Stimulated activated CD8-positive, alpha-beta memory T cell treated with anti-CD3 and anti-CD28 coated beads, Interleukin-15, amount 100 ng/mL, for 1 hour (primary cell): ENCODE data around the gene GYG1.
A peak's percentile ranks its signal among the peaks of the same experiment; 100 is the strongest.

ENCODE experiments used
- DNase-seq: peaks from one replicate; pipeline ENCODE4 v3.0.0-alpha.2; 2020; ENCODE audit warnings: low read depth

GYG1 gene

GRCh38 chr3:148990236-148990635 is 1.1 kb upstream of the GYG1 start:
- no peak for DNase-seq

- no peak for DNase-seq
These were observed 791 bp downstream of the GYG1 start for GRCh38 chr3:148992027-148992634.

DNA sequence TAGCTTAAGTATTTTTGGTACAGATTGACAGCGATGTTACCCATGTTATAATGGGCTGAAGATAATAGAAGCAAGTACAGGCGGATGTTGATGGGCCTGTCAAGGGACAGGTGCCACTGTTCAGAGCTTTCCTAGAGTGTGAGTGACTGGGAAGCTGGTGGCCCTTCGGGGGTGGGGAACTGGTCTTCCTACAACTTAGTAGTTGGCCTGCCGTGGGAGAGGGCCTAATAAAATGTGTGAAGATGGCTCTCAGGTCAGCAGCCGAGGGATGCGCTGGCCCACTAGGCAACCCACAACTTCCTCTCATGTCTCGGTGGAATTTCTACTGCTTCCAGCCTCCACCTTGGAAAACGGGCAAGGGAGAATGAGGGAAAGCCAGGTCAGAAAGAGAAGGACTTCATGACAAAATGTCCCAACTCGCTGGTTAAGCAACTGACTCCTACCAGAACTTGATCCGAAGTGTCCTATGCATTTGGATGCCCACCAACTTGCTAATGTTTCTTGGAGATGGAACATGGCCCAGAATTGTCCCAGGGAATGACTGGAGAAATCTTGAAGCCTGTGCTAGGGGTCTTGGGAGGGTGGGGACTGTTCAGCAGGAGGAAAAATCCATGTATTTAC is 1.4 kb downstream of the GYG1 start:
- no peak for DNase-seq

DNA sequence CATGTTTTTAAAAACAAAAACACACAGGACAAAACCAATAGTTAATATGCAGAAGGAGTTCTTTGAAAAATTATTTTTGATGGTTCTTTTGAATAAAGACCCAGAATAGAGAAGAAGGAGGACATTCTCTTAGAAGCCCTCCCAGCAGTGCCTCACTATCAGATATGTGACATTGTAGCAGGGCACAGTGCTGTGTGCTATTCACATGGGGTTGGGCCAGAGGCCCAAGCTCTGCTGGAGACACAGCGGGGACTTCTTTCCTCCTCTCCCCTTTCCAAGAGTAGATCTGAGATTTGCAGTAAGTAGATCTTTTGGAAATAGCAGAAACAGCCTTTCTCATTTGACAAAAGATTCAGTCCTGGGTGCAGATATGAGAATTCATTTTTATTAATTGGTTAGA is 6.3 kb downstream of the GYG1 start:
- no peak for DNase-seq

DNA sequence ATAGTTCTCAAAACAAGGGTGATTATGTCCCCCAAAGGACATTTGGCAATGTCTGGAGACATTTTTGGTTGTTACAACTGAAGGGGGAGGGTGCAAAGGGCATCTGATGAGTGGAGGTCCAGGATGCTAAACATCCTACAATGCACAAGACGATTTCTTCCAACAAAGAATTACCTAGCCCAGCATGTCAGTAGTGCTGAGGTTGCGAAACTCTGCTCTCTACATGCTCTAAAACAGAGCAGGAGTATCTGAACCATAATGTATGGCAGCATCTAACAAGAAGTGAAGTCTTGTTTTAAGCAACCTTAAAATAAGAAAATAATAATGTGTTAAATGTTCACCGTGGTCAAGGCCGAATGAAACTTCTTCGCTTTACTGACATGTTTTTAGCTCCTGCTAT is 7.0 kb downstream of the GYG1 start:
- no peak for DNase-seq

GRCh38 chr3:148998715-148999423 is 7.5 kb downstream of the GYG1 start:
- no peak for DNase-seq

DNA sequence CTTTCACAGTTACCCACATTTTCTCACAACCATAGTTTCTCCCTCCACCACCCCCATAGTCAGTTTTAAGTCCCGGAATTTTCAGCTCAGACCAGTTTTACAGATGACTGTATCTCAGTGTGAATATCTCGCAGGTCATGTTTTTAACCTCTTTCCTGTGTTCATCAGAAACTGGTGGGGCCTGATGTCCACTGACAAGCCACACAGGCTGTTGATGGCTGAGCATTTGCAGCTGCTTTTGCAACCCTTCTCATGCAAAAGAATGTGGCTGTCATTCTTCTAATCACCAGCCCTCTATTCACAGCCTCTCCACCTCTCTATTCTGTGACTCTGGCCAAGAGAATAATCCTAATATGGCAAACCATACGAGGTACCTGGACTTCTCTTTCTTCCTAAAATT is 8.5 kb downstream of the GYG1 start:
- DNase-seq, result no peak

DNA sequence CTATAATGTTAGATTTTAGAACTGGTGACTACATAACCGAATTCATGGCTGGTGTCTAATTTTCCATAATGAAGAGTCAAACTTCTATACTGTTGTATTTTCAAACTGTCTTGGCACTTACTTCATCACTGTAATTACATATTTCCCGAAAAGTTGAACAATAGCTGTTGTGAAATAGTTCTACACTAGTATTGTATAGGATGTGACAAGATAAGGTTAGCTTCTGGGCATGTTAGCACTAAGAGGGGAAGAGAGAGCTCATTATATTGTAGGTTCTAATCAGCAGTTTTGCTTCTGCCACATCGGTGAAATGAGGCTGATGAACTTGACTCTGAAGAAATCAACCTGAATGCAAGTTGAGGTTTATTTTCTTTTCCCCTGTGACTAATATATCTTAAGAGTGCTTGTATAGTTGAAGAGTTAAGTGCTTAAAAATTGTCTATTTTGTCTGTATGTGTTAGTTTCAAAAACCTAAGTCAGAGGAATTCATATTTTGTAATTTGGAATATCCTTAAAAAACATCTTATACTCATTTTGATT is 8.9 kb downstream of the GYG1 start:
- no peak for DNase-seq

DNA sequence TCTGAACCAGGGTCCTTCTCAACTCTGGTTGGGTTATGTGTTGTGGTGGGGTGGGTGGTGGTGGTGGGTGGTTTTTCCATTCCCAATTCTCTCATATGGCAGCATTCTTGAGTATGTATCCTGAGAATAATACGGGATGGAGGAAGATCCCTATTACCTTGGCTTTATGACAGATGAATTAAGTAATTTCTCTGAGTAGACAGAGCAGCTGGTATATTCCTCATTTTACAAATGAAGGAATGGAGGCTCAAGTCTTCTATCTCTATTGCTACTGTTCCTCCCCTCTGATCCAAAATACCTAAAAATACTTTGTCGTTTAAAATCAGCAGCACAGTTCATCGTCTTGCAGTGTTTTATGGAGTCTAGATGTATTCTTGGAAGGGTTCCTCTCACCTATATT is 10.4 kb downstream of the GYG1 start:
- DNase-seq, result no peak

- DNase-seq, result no peak
These were observed 12.4 kb downstream of the GYG1 start for GRCh38 chr3:149003653-149004305.

DNA sequence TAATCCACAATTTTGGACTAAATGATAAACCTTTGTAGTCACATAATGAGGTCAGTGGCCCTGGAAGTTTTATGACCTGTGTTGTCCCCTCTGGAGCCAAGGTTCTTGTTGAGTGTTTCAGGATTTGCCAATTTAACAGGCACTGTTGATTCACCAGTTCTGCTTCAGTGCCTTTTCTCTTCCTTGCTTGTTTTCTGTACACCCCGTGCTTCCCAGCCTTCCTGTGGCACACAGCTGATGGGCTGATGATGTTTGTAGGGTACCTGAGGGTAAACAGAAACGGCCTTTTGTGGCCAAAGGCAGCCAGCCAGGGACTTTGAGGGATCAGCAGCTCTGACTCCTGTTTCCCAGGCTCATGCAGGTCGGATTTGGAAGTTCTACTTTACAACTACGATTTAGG is 13.3 kb downstream of the GYG1 start:
- no peak for DNase-seq

DNA sequence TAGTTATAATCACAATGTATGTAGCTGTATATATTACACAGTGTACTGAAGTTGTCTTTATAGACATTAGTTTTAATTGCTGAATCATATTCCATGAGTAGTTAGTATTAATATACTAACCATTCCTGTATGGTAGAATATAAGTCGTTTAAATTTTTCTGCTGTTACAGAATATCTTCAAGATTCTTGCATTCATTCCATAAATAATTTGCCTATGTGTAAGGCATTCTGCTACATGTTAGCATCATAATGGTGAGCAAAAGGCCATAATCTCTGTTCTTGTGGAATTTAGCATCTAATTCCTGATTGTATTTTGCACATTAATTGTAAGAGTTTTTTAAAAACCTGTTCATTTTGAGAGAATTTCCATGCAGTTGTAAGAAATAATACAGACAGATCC is 14.1 kb downstream of the GYG1 start:
- DNase-seq, result no peak

DNA sequence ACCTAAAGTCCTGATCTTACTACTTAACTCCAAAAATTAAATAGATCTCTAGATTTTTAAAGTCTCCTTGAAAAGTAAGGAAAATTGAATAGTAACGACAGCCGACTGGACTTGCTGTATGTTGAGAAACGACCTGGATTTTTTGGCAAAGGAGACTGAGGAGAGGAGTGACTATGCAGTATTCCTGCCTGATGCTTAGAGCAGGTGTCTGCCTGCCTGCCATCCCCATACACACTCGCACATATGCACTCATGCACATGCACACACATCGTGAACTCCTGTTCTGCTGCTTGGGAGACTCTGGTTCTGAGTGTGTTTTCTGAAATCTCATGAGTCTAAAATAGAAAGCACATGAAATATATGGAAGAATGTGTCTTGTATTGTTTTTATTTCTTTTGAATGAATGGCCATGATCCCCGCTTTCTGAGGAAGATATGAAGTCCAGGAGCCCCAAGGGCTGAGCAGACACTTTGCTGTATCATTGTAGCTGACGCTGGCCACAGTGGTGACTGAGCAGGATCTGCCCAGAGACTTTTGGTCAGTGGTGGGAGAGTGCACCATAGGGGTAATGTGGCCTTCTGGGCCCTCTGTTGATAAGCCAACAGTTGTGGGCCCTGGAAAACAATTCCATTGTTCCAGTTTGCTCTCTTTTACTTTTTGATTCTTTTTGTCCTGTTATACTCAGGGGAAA is 16.4 kb downstream of the GYG1 start:
- no peak for DNase-seq

- peak; percentile 2 for DNase-seq
These were observed 18.4 kb downstream of the GYG1 start for GRCh38 chr3:149009732-149010131.

DNA sequence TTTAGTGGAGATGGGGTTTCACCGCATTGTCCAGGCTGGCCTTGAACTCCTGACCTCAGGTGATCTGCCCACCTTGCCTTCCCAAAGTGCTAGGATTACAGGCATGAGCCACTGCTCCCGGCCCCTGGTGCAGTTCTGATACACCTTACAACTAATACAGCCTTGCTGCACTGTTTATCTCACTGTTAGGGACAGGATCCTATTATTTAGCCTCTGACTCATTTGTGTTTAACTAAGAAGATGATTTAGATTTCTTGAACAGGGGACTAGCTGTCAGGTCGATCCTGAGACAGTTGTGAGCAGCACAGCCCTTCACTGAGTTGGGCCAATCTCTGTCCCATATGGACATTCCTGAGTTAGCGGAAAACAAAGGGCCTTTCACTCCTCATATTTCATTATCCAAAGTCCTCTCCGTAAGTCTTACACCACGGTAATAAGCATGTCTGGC is 19.2 kb downstream of the GYG1 start:
- no peak for DNase-seq

- DNase-seq, result no peak
These were observed 19.6 kb downstream of the GYG1 start for GRCh38 chr3:149010966-149011365.

- no peak for DNase-seq
These were observed 20.3 kb downstream of the GYG1 start for GRCh38 chr3:149011676-149012075.

DNA sequence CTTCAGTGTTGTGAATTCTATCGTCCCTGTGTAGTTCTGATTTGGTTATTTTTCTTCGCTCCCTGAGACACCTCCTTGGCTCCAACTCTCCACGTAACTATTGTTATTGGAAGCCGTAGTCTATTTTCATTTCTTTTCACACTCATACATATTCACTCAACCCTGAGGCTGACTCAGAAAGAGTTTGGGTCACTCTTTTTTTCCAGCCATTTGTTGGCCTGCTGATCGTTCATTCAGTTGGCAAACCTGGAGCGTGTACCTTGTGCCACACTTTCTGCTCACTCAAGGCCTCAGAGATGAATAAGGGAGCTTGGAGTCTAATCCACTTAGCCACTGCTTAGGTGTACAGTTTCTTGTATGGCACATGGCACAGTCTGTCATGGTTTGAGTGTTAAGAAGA is 22.4 kb downstream of the GYG1 start:
- DNase-seq, result no peak

GRCh38 chr3:149015393-149015792 is 24.1 kb downstream of the GYG1 start:
- no peak for DNase-seq

DNA sequence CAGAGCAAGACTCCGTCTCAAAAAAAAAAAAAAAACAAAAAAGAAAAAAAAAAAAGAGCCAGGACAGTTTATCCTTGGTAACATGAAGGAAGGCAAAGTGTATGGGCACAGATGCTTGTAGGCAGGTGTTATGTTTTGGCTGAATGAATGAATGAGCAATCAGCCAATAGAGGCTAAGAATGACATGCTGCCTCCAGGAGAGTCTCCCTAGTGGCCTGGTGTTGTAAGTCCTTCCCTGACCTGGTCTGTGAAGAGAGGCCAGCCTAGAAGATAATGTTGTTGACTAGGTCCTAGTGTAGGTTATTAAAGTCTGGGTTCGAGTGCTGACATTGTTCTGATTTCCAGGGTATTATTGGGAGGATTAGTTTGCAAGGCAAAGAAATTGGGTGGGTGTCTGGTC is 24.9 kb downstream of the GYG1 start:
- DNase-seq, result no peak

DNA sequence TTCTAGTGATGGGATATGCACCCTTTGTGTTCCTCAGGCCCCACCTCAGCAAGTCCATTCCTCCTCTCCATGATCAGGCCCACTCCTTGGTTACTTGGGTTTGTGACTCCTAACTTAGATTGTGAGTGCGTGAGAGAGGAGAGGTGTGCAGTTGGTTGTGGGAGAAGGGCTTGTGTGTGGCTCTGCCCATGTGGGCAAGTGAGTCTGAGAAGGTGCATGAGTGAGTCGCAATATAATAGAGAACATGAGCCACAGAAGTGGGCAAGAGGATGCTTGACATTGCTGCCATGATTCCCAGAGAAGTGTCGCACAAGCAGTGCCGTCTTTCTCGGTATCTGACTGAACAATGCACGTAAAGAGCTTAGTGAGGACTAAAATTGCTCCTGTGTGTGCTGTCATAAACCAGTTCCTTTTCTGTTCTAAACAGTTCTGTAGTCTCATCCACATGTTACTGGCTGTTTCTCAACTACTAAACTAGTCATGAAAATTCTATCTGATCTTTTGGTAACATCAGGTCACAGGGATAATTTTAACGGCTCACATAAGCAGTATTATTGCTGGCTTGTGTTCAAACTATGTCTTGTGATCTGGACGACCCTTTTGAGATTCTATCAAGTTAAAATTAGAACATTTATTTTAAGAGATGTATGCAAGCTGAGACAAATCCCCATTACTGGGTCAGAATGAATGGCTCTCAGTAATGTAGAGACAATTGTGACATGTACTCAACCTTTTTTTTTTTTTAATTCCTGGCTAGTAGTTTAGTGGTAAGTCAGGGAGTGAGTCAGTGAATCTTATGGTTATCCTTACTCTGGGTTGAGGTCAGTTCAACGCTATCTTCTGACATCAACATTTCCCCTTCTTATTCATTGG is 25.6 kb downstream of the GYG1 start:
- no peak for DNase-seq
